ENCODE data around the gene UFL1.

The UFL1 gene

GRCh38 chr6:96571551-96571950, 49.9 kb downstream of the UFL1 start:
- in situ Hi-C loops (cut with MboI; ENCODE audit: low sequenced_read_pairs) = no loop called here

- in situ Hi-C loops (cut with MboI; ENCODE audit: low sequenced_read_pairs) = no loop called here
These were observed 53.8 kb downstream of the UFL1 start for GRCh38 chr6:96575359-96575758.

- in situ Hi-C loops (cut with MboI; ENCODE audit: low sequenced_read_pairs) = no loop called here
These were observed 54.6 kb downstream of the UFL1 start for GRCh38 chr6:96576221-96576620.

GRCh38 chr6:96582021-96582420, 60.4 kb downstream of the UFL1 start:
- in situ Hi-C loops (cut with MboI; ENCODE audit: low sequenced_read_pairs) = no loop called here

GRCh38 chr6:96582436-96582835, 60.8 kb downstream of the UFL1 start:
- in situ Hi-C loops (cut with MboI; ENCODE audit: low sequenced_read_pairs) = no loop called here

- in situ Hi-C loops (cut with MboI; ENCODE audit: low sequenced_read_pairs) = no loop called here
These were observed 82.8 kb downstream of the UFL1 start for GRCh38 chr6:96604420-96604819.

Data from hTERT RPE-1 (cell line).